PC-3 (cell line): ENCODE data around the gene BCAS3. TPM values are rescaled to one million over a fixed set of nuclear protein-coding genes. Genes with fewer than 3 reads are reported as not detected.

ENCODE experiments used
- ATAC-seq: fragments of 200-7000 bp; cut with Tn5 transposase; 2 replicates; pipeline ENCODE4 v1.9.1; 2020; ENCODE audit warnings: mild to moderate bottlenecking, moderate library complexity
- BruUV-seq: library from RNA; stranded (reverse); fragments of 400-500 nt; replicated peaks from 2 replicates; lab custom pipeline; 2021; lab: Mats Ljungman, UMichigan
- CTCF ChIA-PET: fragments of 300-600 bp; sonication (Branson Sonifier 250); formaldehyde crosslinking; loops from one replicate; lab custom pipeline; 2022; ENCODE audit warnings: antibody characterized with exemption; lab: Charles Lee
- POLR2A ChIA-PET: fragments of 300-600 bp; sonication (Branson Sonifier 250); formaldehyde crosslinking; loops from one replicate; lab custom pipeline; 2022; ENCODE audit warnings: antibody characterized with exemption; ENCODE audit not compliant: unreplicated experiment; lab: Charles Lee
- DNase-seq: peaks from one replicate; pipeline ENCODE4 v3.0.0-alpha.2; 2015
- H2AFZ ChIP-seq: fragments of 300-600 bp; sonication (generic); 2 replicates; pipeline ENCODE4 v1.6.0; 2016; ENCODE audit warnings: antibody characterized with exemption, low read length
- H3F3A ChIP-seq: fragments of 300-600 bp; sonication (generic); one replicate; pipeline ENCODE4 v1.6.0; 2017; ENCODE audit warnings: antibody characterized with exemption, low read length, control low read depth, mild to moderate bottlenecking; ENCODE audit not compliant: unreplicated experiment
- H3K27ac ChIP-seq: fragments of 300-600 bp; sonication (generic); 2 replicates; pipeline ENCODE4 v1.5.1; 2016; ENCODE audit warnings: mild to moderate bottlenecking, low read length
- H3K27me3 ChIP-seq: fragments of 300-600 bp; sonication (generic); 2 replicates; pipeline ENCODE4 v1.6.1; 2016; ENCODE audit warnings: low read length, mixed read lengths
- H3K36me3 ChIP-seq: fragments of 300-600 bp; sonication (generic); 2 replicates; pipeline ENCODE4 v1.6.1; 2016; ENCODE audit warnings: low read depth, mixed run types, low read length, mixed read lengths
- H3K4me1 ChIP-seq: fragments of 300-600 bp; sonication (generic); 2 replicates; pipeline ENCODE4 v1.5.1; 2016; ENCODE audit warnings: low read length; ENCODE audit not compliant: insufficient read depth
- H3K4me2 ChIP-seq: fragments of 300-600 bp; sonication (generic); 2 replicates; pipeline ENCODE4 v1.6.0; 2016; ENCODE audit warnings: low read length
- H3K4me3 ChIP-seq: fragments of 300-600 bp; sonication (generic); 2 replicates; pipeline ENCODE4 v1.5.1; 2016; ENCODE audit warnings: mild to moderate bottlenecking, low read length, mixed read lengths
- H3K79me2 ChIP-seq: fragments of 300-600 bp; sonication (generic); 2 replicates; pipeline ENCODE4 v1.6.1; 2017; ENCODE audit warnings: low read length, mixed read lengths
- H3K9ac ChIP-seq: fragments of 300-600 bp; sonication (generic); 2 replicates; pipeline ENCODE4 v1.6.0; 2016; ENCODE audit warnings: mild to moderate bottlenecking, low read length
- H3K9me2 ChIP-seq: fragments of 300-600 bp; sonication (generic); replicated peaks from 2 replicates; pipeline ENCODE4 v1.6.1; 2016; ENCODE audit warnings: mixed run types, low read length, mixed read lengths
- H3K9me3 ChIP-seq: fragments of 300-600 bp; sonication (generic); 2 replicates; pipeline ENCODE4 v1.6.1; 2016; ENCODE audit warnings: low read length, mixed read lengths
- H4K20me1 ChIP-seq: fragments of 300-600 bp; sonication (generic); 2 replicates; pipeline ENCODE4 v1.6.1; 2016; ENCODE audit warnings: low read length, mixed read lengths
- CTCF ChIP-seq: fragments of 300-600 bp; sonication (generic); conservative IDR thresholded peaks from 2 replicates; pipeline ENCODE4 v1.5.1; 2017; ENCODE audit warnings: antibody characterized with exemption, low read depth, mild to moderate bottlenecking, low read length
- EZH2 ChIP-seq: fragments of 300-600 bp; sonication (generic); IDR thresholded peaks from one replicate; pipeline ENCODE4 v1.6.1; 2017; ENCODE audit warnings: antibody characterized with exemption, mild to moderate bottlenecking, low read length; ENCODE audit not compliant: unreplicated experiment
- EZH2phosphoT487 ChIP-seq: fragments of 300-600 bp; sonication (generic); IDR thresholded peaks from 2 replicates; pipeline ENCODE4 v1.6.1; 2018; ENCODE audit warnings: mild to moderate bottlenecking, antibody characterized with exemption, low read length, borderline replicate concordance
- intact Hi-C: fragments of 100-400 bp; cut with micrococcal nuclease; formaldehyde crosslinking; loops from 2 replicates; pipeline ENCODE4 v1.9.0; 2023
- total RNA-seq: library from RNA; depleted of rRNA; stranded (reverse); fragments of >200 nt; gene quantifications from 2 replicates; pipeline ENCODE4 v1.2.3, GENCODE V29; 2014

BCAS3 gene
- total RNA-seq, 1 experiment from 2014 or later: 25.9 TPM

GRCh38 chr17:61404663-61404912 is 726.9 kb downstream of the BCAS3 start:
- DNase-seq (no peak), ATAC-seq (no peak)
- H3K4me1 ChIP-seq: peaks cover 15% of the 10 kb centered on the region
- POLR2A ChIA-PET: no interaction called here
- H3K27me3 ChIP-seq: no peaks in the 10 kb centered on the region
- peaks cover 16% of the 10 kb centered on the region for H3K79me2 ChIP-seq
- H3K4me3 ChIP-seq: no peak overlapping the region
- TF ChIP-seq CTCF (no peak), EZH2 (no peak), EZH2phosphoT487 (no peak)
- H3K36me3 ChIP-seq: no peaks in the 10 kb centered on the region
- H3K9ac ChIP-seq: no peak overlapping the region
- no TSS peak for BruUV-seq
- intact Hi-C loops: no loop called here
- H3K9me3 ChIP-seq: no peaks in the 10 kb centered on the region
- H2AFZ ChIP-seq: no peak overlapping the region
- H3K27ac ChIP-seq: no peak overlapping the region
- no peak overlapping the region for H3K4me2 ChIP-seq
- H3K9me2 ChIP-seq: no peaks in the 10 kb centered on the region
- H3F3A ChIP-seq: no peaks in the 10 kb centered on the region
- CTCF ChIA-PET: no interaction called here
- H4K20me1 ChIP-seq: no peaks in the 10 kb centered on the region

GRCh38 chr17:61404913-61405685 is 727.4 kb downstream of the BCAS3 start:
- CTCF ChIA-PET: no interaction called here
- BruUV-seq: no TSS peak

More at GRCh38 chr17:61404913-61405685, 727.4 kb downstream of the BCAS3 start:
- Histone ChIP-seq H3K4me3 (no peak overlapping the region), H3K79me2 (peaks cover 16% of the 10 kb centered on the region), H3K36me3 (no peaks in the 10 kb centered on the region), H3K4me1 (peaks cover 15% of the 10 kb centered on the region), H3K4me2 (no peak overlapping the region), H3F3A (no peaks in the 10 kb centered on the region), H3K9me3 (no peaks in the 10 kb centered on the region), H3K9ac (no peak overlapping the region), H2AFZ (no peak overlapping the region), H4K20me1 (no peaks in the 10 kb centered on the region), H3K27ac (no peak overlapping the region), H3K9me2 (no peaks in the 10 kb centered on the region), H3K27me3 (no peaks in the 10 kb centered on the region)
- DNase-seq (no peak), ATAC-seq (no peak)
- TF ChIP-seq EZH2: no peak
- no peak for TF ChIP-seq CTCF
- no peak for TF ChIP-seq EZH2phosphoT487
- POLR2A ChIA-PET: no interaction called here
- intact Hi-C loops: no loop called here
